Measurements from ENCODE around the gene TMBIM4.

- TF ChIP-seq POLR2AphosphoS5 (IDR thresholded peaks at IDR 0.05; ENCODE audit: low read depth, low read length), result no peak
- no peak for TF ChIP-seq POLR2A (IDR thresholded peaks at IDR 0.05; ENCODE audit: low read depth, low read length)
Observed at GRCh38 chr12:66109056-66109455, 60.7 kb downstream of the TMBIM4 start.
